Stimulated activated CD8-positive, alpha-beta memory T cell treated with anti-CD3 and anti-CD28 coated beads, Interleukin-15, amount 100 ng/mL, for 24 hours (primary cell): Measurements from ENCODE around the gene IRX4.
"Not testable (repeated sequence)": the region's sequence is repeated elsewhere in the genome, so short reads cannot be mapped to it uniquely, and the experiment has no call there.

Experiments
- DNase-seq: peaks from one replicate; pipeline ENCODE4 v3.0.0-alpha.2; 2020; ENCODE audit warnings: low read depth

IRX4 gene

DNA sequence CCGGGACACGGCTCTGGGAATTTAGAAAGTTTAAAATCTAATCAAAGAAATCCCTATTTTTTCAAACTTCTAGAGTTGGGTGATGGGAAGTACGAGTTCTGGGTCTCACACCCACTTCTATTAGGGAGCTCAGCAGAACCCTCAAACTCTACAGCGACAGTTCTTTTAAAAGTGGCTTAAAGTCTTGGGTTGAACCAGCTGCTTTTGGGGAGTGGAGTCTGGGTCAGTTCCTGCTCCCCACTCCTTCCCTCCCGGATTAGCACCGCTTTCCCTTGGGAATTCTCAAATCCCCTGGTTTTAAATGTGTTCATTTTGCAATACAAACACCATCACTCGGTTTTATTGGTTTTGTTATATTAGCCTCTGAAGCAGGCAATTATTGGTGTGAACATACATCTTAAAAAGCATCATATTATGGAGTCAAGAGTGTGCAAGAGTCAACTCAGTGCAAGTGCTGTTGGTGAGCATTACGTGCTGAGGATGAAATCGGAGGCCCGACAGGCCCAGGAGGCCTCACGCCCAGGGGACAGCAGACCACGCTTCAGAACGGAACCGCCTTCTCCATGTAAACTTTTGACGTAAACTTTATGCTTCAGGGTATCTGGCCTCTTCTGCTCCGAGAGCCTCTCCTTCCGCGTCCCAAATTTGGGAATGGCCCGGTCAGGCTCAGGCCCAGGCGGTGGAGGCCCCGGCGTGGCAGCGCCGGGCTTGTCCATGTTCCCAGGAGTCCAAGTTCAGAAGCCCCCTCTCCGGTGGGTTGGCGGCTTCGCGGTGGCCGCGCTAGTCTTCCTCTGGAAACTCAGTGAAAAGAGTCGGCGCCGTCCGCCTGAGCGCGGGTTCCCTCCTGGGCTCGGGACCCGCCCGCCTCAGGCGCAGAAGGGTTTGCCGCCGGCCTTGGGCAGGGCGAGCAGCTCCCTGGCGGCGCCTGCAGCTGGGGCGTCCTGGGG, 5.3 kb downstream of the IRX4 start:
- DNase-seq: no peak

DNA sequence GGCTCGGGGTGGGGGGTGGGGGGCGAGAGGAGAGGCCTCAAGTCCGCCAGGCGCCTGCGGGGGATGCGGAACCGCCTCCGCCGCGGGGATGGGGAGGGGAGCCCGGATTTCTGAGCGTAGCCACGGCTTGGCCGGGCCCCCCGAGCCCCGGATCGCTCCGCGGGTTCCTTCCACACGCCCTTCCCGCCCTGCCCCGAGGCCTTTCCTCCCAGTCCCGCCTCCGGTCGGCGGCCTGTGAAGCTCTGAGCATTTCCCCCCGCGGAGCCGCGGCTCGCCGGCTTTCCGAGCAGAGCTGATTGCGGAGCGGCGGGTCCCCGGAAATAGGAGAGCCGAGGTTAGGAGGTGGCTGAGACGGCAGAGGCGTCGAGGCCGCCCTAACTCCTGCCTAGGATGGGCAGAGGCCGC, 6.1 kb downstream of the IRX4 start:
- no peak for DNase-seq

DNA sequence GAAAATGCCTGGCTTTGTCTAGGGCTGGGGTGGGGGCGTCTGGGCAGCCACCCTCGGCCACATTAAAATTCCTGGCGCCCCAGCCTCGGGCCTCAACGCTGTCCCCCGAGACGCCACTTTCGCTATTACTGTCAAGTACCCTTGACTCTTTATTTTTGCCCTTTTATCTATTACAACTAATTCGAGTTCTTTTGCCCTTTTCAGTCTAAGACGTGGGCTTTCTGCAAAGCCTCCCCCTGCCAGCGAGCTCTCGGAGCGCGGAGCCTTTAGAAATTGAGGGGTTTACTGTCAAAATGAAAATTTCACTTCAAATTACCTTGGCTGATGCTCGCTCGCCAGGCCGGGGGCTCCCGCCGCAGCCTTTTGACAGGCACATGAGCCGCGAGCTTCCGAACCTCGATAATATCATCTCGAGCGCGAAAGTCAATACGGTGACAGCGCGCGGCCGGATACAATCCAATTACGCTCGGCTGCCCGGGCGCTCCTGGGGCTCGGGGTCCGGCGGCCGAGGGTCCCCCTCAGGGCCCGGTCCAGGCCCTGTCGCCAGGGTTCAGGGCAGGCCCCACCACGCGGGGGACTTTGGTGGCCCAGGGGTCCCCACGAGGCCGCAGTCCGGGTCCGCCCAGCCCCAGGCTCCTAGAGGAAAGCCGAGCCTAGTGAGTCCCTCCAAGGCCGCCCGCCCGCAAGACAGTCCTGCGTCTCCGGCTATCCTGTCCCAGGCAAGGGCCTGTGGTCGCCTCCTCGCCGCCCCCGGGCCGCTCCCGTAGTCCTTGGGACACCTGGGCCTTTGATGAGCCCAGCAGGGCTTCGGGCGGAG, 6.7 kb downstream of the IRX4 start:
- no peak for DNase-seq

DNA sequence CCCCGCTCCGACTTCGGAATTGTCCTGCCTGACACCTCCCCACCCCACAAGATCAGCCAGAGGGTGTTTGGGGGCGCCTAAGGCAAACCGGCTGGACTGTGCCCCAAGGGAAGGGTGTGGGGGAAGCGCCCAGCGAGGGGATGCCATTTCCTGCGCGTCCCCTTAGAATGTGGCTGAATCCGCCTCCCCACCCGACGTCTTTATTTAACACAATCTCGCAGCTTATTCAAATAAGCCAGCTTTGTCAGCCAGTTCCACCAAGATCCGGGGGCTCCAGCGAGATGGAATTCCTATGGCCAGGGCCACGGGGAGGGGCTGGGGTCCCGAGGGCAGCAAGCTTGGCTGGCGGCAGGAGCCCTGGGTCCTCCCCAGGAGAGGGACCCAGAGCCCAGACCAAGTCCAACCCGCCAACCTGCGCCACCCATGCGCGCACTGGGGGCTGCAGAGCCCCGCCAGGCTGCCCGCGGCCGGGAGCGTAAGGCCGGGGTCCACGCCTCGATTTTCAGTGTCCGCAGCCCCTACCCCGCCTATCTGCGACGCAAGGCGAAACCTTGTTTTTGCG, 7.4 kb downstream of the IRX4 start:
- no peak for DNase-seq

DNA sequence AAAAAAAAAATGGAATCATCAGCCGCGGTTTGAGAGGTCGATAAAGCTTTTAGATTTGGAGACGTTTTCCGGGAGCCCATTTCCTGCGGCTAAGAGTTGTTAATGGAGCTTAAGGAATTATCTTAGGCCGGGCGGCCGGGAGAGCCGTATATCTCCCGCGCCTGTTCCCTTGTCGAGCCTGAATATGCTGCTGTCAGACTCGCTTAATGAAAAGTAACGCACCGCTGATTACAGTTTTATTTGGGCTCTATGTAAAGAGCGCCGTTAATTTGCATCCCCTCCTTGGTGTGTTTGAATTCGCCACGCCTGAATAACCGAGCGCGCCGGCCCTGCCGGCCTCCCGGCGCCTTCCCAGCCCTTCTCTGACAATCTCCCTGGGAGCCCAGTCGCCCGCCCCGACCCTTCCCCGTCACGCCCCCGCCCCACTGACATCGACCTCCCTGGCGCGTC, 7.9 kb downstream of the IRX4 start:
- no peak for DNase-seq

DNA sequence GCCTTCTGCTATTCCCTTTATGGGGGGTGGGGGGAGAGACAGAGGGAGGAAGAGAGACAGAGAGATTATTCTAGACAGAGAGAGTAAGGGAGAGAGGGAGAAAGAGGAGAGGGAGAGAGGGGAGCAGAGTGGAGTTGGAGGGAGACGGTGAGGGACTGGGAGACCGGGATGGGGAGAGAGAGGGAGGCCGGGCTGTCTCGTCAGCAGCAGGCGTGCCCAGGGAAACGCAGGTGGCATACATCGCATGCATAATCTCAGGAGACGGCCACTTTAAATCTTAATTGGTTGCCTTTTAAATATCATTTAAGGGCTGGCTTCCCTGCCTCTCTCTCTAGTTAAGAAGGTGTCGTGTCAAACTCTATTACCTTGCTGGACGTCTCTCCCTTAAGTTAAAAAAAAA, 8.4 kb downstream of the IRX4 start:
- no peak for DNase-seq

DNA sequence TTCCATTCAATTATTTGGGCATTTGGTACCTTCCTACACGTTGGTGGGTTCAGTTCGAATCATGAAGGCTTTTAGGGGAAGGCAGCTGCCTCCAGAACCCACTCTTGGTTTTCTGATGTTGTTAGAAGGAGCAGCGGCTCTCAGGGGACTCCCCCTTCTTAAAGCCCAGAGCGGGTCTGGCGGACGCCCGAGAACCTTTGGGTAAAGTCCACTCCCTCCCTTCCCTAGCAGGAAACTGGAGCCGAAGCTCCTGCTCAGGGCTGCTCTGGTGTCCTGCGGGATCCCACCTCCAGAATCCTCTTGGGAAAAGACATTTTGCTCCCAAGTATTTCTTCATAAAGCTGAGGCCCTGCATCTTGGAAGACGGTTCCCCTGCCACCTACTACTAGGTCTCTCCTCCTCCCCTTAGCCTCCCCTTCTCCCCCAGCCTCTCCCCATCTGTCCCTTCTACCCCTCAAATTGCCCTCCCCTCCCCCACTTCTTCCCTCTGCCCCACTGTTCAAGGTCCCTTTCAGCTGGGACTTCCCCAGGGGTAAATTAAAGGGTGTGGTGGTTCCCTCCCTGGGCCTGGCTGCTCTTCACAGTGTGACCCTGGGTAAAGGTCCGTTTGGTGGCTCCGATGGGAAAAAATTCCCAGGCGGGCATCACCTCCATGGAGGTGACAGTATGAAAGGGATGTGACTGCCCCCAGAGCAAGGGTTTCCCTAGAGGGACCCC, 9.3 kb downstream of the IRX4 start:
- no peak for DNase-seq

DNA sequence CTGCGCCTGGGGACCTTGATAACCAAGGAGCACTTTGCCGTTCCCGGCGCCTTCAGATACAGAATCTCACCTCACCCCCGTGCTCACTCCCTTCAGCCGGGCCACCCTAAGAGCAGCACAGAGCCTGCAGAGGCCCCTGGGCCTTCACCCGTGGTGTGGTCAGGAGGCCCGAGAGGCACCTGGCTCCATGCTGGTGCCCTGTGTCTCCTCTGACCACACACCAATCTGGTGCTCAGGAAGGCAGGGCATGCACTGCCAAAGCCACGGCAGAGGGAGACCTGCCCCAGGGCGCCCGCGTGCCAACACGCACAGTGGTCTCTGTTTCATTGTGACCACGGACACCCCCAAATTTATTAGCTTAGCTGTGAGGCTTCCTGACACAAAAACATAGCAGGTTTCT, 11.3 kb downstream of the IRX4 start:
- no peak for DNase-seq

DNA sequence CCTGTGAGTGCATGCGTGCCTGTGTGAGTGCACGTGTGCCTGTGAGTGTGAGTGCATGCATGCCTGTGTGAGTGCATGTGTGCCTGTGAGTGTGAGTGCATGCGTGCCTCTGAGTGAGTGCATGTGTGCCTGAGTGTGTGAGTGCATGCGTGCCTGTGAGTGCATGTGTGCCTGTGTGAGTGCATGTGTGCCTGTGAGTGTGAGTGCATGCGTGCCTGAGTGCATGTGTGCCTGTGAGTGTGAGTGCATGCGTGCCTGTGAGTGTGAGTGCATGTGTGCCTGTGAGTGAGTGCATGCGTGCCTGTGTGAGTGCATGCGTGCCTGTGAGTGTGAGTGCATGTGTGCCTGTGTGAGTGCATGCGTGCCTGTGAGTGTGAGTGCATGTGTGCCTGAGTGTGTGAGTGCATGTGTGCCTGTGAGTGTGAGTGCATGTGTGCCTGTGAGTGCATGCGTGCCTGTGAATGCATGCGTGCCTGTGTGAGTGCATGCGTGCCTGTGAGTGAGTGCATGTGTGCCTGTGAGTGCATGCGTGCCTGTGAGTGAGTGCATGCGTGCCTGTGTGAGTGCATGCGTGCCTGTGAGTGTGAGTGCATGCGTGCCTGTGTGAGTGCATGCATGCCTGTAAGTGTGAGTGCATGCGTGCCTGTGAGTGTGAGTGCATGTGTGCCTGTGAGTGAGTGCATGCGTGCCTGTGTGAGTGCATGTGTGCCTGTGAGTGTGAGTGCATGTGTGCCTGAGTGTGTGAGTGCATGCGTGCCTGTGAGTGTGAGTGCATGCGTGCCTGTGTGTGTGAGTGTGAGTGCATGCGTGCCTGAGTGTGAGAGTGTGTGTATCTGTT, 12.1 kb downstream of the IRX4 start:
- not testable (repeated sequence) for DNase-seq

DNA sequence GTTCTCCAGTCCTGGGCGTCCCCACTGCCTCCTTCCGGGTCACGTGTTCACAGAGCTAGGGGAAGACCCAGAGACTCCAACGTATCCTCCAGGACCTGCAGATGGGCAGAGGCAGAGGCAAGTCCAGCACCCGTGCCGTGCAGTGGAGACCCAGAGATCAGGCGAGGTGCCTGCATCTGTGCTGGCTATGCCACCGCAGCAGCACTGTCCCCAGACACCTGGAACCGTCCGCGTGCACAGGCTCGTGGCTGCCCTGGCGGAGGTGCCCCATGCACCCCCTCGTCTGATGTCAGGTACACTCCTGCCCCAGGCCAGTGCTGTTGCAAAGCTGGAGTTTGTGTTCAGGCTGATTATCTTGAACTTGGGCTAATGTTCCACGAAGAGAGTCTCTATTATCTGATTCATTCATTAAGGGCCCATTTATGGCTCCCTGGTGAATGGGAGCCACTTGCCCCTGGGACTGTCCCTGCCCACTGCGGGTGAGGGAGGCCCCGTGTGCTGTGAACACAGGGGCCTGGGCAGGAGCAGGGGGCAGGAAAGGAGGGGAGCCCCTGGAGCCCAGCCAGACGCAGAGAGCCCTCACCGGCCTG, 13.7 kb downstream of the IRX4 start:
- no peak for DNase-seq

DNA sequence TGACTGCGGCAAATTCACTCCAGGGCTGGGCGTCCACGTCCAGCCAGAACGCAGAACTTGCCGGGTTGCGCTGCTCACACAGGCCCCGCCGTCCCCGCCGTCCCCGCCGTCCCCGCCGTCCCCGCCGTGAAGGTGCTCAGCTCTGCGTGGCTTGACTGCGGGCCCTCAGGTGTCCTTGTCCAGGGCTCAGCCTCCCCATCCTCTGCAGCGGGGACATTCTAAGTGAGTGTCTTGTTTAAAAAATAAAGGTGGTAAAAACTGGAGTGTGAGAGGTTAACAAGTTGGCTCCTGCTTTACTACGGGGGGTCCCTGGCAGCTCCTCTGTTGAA, 14.9 kb downstream of the IRX4 start:
- DNase-seq: no peak

DNA sequence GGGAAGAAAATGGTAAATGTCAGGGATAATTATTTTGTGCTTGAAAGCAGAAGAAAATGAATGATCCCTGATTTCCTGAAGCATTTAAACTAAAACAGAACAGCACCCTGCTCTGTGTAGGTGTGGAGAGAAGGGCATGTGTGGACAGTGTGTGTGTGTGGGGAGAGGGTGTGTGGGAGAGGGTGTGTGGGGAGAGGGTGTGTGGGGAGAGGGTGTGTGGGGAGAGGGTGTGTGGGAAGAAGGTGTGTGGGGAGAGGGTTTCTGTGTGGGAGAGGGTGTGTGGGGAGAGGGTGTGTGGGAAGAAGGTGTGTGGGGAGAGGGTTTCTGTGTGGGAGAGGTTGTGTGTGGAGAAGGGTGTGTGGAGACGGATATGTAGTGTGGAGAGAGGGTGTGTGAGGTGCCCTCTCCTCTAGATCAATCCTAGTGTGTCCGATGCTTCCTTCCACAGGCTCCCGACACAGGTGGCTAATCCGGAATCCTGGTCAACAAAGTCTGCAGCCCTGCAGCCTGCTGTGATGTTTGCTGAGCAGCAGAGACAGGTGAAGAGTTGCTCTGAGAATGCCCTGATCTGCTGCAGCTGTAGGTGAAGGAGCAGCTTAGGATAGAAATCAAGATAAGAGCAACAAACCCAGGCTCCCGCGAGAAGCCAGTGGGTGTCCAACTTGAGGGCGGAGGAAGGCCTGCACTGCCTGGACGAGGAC, 15.5 kb downstream of the IRX4 start:
- no peak for DNase-seq

DNA sequence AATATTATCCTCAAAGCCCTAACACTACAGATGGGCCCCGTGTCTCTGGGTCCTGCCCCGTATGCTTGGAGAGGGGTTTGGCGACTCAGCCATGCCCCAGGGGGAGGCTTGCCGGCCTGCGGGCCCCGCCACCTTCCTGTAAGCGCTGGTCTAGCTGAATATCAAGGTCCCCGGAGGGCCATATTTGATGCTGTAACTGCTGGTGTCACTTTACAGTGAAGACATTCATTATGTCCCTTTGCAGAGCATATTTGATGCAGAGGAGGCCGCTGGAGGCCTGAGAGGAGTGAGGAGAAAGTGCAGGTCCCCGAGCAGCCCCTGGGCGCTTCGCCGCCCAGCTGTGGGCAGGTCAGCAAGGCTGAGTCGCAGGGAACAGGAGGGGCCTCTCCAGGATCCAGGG, 16.8 kb downstream of the IRX4 start:
- no peak for DNase-seq

DNA sequence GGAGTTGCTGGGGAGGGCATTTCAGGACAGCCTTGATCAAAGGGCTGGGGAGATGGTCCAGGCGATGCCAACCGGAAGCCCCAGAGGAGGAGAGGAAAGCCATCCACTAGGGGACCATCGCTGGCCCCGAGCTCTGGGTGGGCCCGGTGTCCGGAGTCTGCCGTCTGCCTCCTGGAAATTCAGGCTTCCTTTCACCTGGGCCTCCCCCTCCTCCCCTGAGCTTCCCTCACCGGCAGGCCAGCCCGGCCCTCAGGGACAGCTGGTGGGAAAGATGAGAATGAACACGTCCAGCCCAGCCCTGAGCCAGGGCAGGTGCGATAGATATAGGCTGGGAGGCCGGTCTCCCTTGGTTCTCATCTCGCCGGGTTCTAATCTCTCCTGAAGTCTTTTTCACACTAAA, 17.2 kb downstream of the IRX4 start:
- no peak for DNase-seq

DNA sequence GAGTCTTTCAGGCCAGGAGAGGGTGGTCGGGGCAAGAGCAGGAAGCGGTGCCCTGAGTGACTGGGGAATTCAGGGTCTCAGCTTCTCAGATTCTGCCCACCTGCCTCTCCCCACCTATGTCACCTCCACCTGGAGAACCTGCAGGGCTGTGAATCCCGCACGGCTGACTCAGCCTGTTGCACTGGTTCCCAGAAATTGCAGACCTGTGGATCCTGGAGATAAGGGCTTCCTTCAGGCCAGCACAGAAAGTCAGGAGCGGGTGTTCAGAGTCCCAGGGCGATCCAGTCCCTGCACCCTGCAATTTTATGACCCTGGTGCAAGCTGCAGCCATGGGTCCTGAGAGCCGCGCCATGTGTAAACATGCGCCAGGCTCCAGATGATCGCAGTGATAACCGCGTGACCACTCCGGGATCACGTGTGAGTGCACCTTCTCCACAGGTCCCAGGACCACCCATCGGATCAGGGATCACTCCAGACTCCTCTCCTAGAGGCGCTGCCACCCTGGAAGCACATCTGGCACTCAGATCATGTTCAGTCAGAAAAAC, 17.8 kb downstream of the IRX4 start:
- DNase-seq: no peak

DNA sequence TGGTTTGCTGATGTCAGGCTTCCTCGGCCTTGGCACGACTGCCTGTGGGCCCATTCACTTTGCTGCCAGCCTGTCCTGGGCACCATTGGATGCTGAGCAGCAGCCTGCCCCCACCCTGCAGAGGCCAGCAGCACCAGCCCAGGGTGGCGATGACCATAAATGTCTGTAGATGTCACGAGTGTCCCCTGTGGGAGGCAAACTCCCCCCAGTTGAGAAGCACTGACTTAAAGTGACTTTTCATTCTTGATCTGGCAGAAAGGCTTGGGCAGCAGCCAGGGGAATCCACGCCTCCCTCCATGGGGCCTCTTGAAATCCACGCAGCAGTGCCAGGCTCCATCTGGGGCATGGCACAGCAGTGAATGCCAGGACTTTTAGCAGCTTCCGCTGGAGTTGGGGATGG, 21.8 kb downstream of the IRX4 start:
- no peak for DNase-seq

DNA sequence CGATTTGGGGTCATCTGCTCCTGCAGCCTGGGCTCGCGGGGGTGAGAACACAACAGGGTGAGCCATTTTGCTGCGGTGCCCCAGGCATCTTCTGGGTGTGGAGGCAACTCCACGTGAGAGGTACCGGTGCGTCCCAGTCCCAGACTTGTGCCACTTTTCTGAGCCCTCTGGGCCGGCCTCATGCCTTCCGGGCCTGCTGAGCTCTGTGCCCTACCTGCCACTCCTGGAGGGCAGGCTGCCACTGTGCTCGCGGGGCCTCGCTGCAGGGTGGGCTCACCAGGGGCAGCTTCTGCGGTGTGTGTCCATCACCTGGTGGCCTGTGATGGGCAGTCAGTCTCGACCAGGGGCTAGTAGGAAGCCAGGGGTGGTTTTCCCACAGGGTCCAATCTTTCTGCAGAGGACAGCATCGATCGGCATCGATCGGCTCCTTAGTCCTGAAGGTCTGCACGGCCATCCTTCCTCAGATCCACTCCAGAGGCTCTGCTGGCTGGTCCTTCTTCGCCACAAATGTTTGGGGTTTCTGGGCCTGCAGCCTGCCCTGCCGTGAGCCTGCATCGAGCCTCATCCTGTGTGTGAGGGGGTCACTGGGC, 22.6 kb downstream of the IRX4 start:
- no peak for DNase-seq

DNA sequence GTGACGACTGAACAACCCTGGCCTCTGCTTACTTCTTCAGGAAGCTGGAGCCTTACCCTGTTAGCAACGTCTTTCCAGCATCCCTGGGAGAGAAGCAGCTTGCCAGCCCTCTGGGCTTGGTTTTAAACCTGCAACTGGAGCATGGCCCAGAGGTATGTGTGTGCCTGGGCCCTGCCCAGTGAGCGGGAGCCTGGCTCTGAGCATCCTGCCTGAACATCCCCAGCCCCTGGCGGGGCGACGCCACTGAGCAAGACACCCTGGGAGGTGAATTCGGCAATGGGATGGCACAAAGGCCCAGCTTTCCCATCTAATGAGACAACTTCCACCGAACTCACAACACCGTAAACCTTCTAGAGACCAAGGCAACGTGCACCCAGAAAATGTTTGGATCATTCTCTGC, 23.6 kb downstream of the IRX4 start:
- no peak for DNase-seq

DNA sequence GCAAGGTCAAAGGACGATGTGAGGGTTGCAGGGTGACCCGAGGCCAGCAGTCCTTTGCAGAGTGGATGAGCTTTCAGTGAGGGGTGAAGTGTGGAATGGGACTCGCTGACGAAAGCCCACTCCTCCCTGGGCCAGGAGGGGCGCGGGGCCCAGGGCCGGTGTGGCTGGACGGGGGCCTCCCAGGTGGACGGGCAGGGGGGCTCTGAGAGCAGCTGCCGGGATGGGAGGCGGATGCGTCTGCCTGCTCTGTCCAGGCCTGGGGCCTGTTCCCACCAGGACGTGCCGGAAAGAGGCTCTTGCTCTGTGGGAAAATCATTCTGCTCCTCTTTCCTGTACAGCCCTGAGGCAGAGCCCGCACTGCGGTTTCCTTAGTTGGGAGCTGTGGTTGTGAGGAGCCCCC, 24.3 kb downstream of the IRX4 start:
- no peak for DNase-seq

DNA sequence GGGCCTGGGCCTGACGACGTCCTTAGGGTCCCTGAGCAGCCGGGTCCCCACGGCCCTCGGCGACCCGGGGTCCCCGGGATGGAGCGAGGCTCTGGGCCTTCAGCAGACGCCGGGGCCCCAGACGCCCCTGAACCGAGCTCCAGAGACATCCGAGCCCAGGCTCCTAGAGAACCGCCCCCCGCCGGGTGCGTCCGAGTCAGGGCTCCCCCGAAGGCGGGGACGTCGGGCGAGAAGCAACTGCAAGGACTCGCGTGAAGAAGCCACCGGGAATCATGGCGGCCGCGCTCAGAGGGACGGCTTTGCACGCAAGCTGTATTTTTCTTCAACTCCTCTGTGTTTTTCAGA, 25.5 kb downstream of the IRX4 start:
- DNase-seq: no peak
